Endothelial cell of umbilical vein (primary cell): ENCODE data around the gene NCOA3. TPM values are rescaled to one million over a fixed set of nuclear protein-coding genes. Genes with fewer than 3 reads are reported as not detected.

Experiments used
- BruUV-seq: library from RNA; stranded (reverse); fragments of 400-500 nt; replicated peaks from 2 replicates; lab custom pipeline; 2021; lab: Mats Ljungman, UMichigan
- CTCF ChIA-PET: fragments of 300-600, 350-600 bp; sonication (Branson Sonifier 250); formaldehyde crosslinking; loops from one replicate; lab custom pipeline; 2021; ENCODE audit warnings: antibody characterized with exemption, inconsistent platforms; lab: Charles Lee
- POLR2A ChIA-PET: fragments of 300-600, 350-600 bp; sonication (Branson Sonifier 250); formaldehyde crosslinking; loops from one replicate; lab custom pipeline; 2021; ENCODE audit warnings: antibody characterized with exemption, inconsistent platforms; lab: Charles Lee
- DNase-seq: peaks from one replicate; pipeline ENCODE4 v3.0.0-alpha.2; 2011; ENCODE audit warnings: low read depth, low spot score
- FAIRE-seq: peaks from 2 replicates; lab custom pipeline; 2011; peaks lifted over from hg19 to GRCh38; lab: Jason Lieb, UNC
- H2AFZ ChIP-seq: 2 replicates; pipeline ENCODE4 v1.6.0; 2012; ENCODE audit warnings: low read depth, low read length, control low read depth, inconsistent platforms
- H3K27ac ChIP-seq: 2 replicates; pipeline ENCODE4 v1.5.1; 2011; ENCODE audit warnings: low read depth, mild to moderate bottlenecking, control low read depth, low read length, moderate library complexity; ENCODE audit not compliant: insufficient read depth
- H3K27me3 ChIP-seq, 2 experiments: 2 replicates each; pipeline versions ENCODE4 v1.6.0 to v1.6.1; 2011; ENCODE audit warnings: low read length in 2 of 2, mixed read lengths in 1 of 2; ENCODE audit not compliant: control insufficient read depth in 2 of 2, insufficient read depth in 2 of 2
- H3K36me3 ChIP-seq, 2 experiments: 2 replicates in 1 of 2; 3 replicates in 1 of 2; pipeline ENCODE4 v1.5.1; 2011; ENCODE audit warnings: low read length in 2 of 2, mild to moderate bottlenecking in 1 of 2, moderate library complexity in 1 of 2; ENCODE audit not compliant: control insufficient read depth in 2 of 2, insufficient read depth in 2 of 2; ENCODE audit errors: extremely low read depth in 1 of 2
- H3K4me1 ChIP-seq: 3 replicates; pipeline ENCODE4 v1.5.1; 2011; ENCODE audit warnings: mild to moderate bottlenecking, low read length; ENCODE audit not compliant: control insufficient read depth, insufficient read depth; ENCODE audit errors: extremely low read depth
- H3K4me2 ChIP-seq: 2 replicates; pipeline ENCODE4 v1.6.1; 2011; ENCODE audit warnings: low read length, control low read depth, mixed read lengths; ENCODE audit not compliant: insufficient read depth
- H3K4me3 ChIP-seq, 3 experiments: fragments of 200-600 bp in 1 of 3; sonication (generic), shearing (Covaris generic) in 1 of 3; replicated peaks in 1 of 3; 2 replicates each; pipeline ENCODE4 v1.5.1; 2011 to 2016; ENCODE audit warnings: control low read depth in 3 of 3, low read length in 3 of 3, mild to moderate bottlenecking in 2 of 3, inconsistent platforms in 1 of 3, low read depth in 1 of 3, moderate library complexity in 1 of 3; ENCODE audit not compliant: insufficient read depth in 1 of 3
- H3K79me2 ChIP-seq: 2 replicates; pipeline ENCODE4 v1.6.0; 2012; ENCODE audit warnings: low read length, inconsistent platforms; ENCODE audit not compliant: control insufficient read depth, insufficient read depth
- H3K9ac ChIP-seq: replicated peaks from 2 replicates; pipeline ENCODE3; 2011; ENCODE audit warnings: low read length, control low read depth; ENCODE audit not compliant: insufficient read depth; ENCODE audit errors: extremely low read depth
- H3K9me1 ChIP-seq: replicated peaks from 3 replicates; pipeline ENCODE4 v1.6.0; 2011; ENCODE audit warnings: mild to moderate bottlenecking, low read length; ENCODE audit not compliant: control insufficient read depth, insufficient read depth; ENCODE audit errors: extremely low read depth
- H3K9me3 ChIP-seq: replicated peaks from 2 replicates; pipeline ENCODE4 v1.5.1; 2012; ENCODE audit warnings: low read length, inconsistent platforms; ENCODE audit not compliant: control insufficient read depth, insufficient read depth
- H4K20me1 ChIP-seq: replicated peaks from 2 replicates; pipeline ENCODE3; 2011; ENCODE audit warnings: mild to moderate bottlenecking, low read length; ENCODE audit not compliant: control insufficient read depth, insufficient read depth; ENCODE audit errors: extremely low read depth
- CTCF ChIP-seq, 2 donors: IDR thresholded peaks; 1 replicate in 1 of 2; 2 replicates in 1 of 2; pipeline ENCODE4 v1.5.1; 2011; ENCODE audit warnings: low read length in 2 of 2, mild to moderate bottlenecking in 2 of 2, moderate library complexity in 2 of 2, control low read depth in 1 of 2, inconsistent platforms in 1 of 2, low read depth in 1 of 2; ENCODE audit not compliant: insufficient read depth in 1 of 2; ENCODE audit errors: extremely low read depth in 1 of 2
- MYC ChIP-seq: IDR thresholded peaks from one replicate; pipeline ENCODE4 v1.6.1; 2011; ENCODE audit warnings: mild to moderate bottlenecking, low read depth, low read length
- POLR2AphosphoS5 ChIP-seq: IDR thresholded peaks from 2 replicates; pipeline ENCODE4 v1.6.1; 2012; ENCODE audit warnings: low read depth, mild to moderate bottlenecking, control low read depth, low read length, moderate library complexity; ENCODE audit not compliant: insufficient read depth
- dilution Hi-C: fragments of 300-500 bp; cut with MboI; formaldehyde crosslinking; loops from one replicate; pipeline ENCODE4 v1.15.0; 2019; ENCODE audit warnings: low sequenced_read_pairs; ENCODE audit not compliant: extremely low pct_ligation_motif_present
- intact Hi-C: fragments of 100-400 bp; cut with micrococcal nuclease; formaldehyde crosslinking; loops from one replicate; pipeline ENCODE4 v1.10.0; 2022
- polyA plus RNA-seq, 4 experiments: library from polyadenylated mRNA; depleted of rRNA in 3 of 4; stranded (reverse) in 3 of 4; unstranded in 1 of 4; fragments of >200 nt; gene quantifications; 2 replicates each; pipeline versions ENCODE4 v1.2.1 to v1.2.3, GENCODE V29; 2011 to 2012; ENCODE audit warnings: missing spikeins in 1 of 4
- total RNA-seq: library from RNA; stranded (reverse); gene quantifications from 2 replicates; pipeline ENCODE4 v1.2.3, GENCODE V29; 2021

NCOA3 gene
- total and polyA plus RNA-seq, 2 donors (not counting 3 experiments of a cell fraction or from before 2014, with no cell fraction given) = 12.0 to 35.6 TPM

- Histone ChIP-seq H3K4me2 (no peak overlapping the region), H3K9me3 (peaks cover 3% of the 10 kb centered on the region), H2AFZ (no peak overlapping the region), H3K9ac (no peak overlapping the region), H3K36me3 (no peaks in the 10 kb centered on the region), H4K20me1 (no peaks in the 10 kb centered on the region), H3K27me3 (no peaks in the 10 kb centered on the region), H3K9me1 (no peaks in the 10 kb centered on the region), H3K4me3 (no peak overlapping the region), H3K4me1 (no peaks in the 10 kb centered on the region), H3K79me2 (peaks cover 77% of the 10 kb centered on the region), H3K27ac (no peak overlapping the region)
- intact Hi-C loops = no loop called here
- dilution Hi-C loops = no loop called here
- FAIRE-seq (no peak), DNase-seq (no peak)
- ChIA-PET POLR2A (no interaction called here), CTCF (interaction anchor here (1.0 to 1.1 kb wide), 3 partner anchors 12 to 19 kb away, joined by 3 read pairs; no protein-coding TSS in a partner anchor)
- no peak for TF ChIP-seq POLR2AphosphoS5
- no peak for TF ChIP-seq CTCF (IDR thresholded peaks at IDR 0.05; ENCODE audit: extremely low read depth in 1 of 2, insufficient read depth in 1 of 2, low read depth in 1 of 2, low read length in 2 of 2)
- no TSS peak for BruUV-seq
These were observed 14.2 kb downstream of the NCOA3 start for GRCh38 chr20:47515843-47516242.

- Histone ChIP-seq H4K20me1 (no peaks in the 10 kb centered on the region), H3K36me3 (no peaks in the 10 kb centered on the region), H3K27ac (no peak overlapping the region), H3K4me3 (no peak overlapping the region), H3K4me2 (no peak overlapping the region), H2AFZ (no peak overlapping the region), H3K9me3 (peaks cover 3% of the 10 kb centered on the region), H3K9ac (no peak overlapping the region), H3K4me1 (peaks cover 7% of the 10 kb centered on the region), H3K27me3 (no peaks in the 10 kb centered on the region), H3K79me2 (peaks cover 74% of the 10 kb centered on the region), H3K9me1 (no peaks in the 10 kb centered on the region)
- POLR2A ChIA-PET = no interaction called here
- no peak for DNase-seq
- intact Hi-C loops = no loop called here
- FAIRE-seq = no peak
- no TSS peak for BruUV-seq
- dilution Hi-C loops = no loop called here
- TF ChIP-seq CTCF (IDR thresholded peaks at IDR 0.05; ENCODE audit: extremely low read depth in 1 of 2, insufficient read depth in 1 of 2, low read depth in 1 of 2, low read length in 2 of 2) = peak in 1 of 2 donors; percentile 8
- TF ChIP-seq MYC = no peak
- CTCF ChIA-PET = interaction anchor here (0.9 to 2.3 kb wide), 2 partner anchors 19 to 100 kb away, joined by 3 to 7 read pairs; partner anchors contain the start of gene NCOA3
These were observed 19.5 kb downstream of the NCOA3 start for GRCh38 chr20:47521059-47521808.
